ENCODE measurements around the gene RPL18.

DNA sequence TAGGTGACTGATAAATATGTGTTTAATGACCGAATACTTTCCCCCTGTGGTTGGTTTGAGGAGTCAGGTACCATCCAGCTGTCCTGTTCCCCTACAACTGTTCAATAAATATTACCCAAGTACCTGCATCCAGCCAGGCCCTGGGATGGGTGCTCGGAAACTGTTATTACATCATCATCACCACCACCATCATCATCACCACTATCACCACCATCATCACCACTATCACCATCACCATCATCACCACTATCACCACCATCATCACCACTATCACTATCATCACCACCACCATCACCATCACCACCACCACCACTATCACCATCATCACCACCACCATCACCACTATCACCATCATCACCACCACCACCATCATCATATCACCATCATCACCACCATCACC is 49.8 kb upstream of the RPL18 start:
- TF ChIP-seq POLR2A (IDR thresholded peaks at IDR 0.05) = no peak
- TF ChIP-seq, protein P1, sequence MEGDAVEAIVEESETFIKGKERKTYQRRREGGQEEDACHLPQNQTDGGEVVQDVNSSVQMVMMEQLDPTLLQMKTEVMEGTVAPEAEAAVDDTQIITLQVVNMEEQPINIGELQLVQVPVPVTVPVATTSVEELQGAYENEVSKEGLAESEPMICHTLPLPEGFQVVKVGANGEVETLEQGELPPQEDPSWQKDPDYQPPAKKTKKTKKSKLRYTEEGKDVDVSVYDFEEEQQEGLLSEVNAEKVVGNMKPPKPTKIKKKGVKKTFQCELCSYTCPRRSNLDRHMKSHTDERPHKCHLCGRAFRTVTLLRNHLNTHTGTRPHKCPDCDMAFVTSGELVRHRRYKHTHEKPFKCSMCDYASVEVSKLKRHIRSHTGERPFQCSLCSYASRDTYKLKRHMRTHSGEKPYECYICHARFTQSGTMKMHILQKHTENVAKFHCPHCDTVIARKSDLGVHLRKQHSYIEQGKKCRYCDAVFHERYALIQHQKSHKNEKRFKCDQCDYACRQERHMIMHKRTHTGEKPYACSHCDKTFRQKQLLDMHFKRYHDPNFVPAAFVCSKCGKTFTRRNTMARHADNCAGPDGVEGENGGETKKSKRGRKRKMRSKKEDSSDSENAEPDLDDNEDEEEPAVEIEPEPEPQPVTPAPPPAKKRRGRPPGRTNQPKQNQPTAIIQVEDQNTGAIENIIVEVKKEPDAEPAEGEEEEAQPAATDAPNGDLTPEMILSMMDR (IDR thresholded peaks at IDR 0.05 in 4 of 5, conservative IDR thresholded peaks at IDR 0.05 in 1 of 5) = no peak

Measured in gastrocnemius medialis (tissue), 4 donors.